Measurements from ENCODE around the gene CEP57L1.

The CEP57L1 gene

DNA sequence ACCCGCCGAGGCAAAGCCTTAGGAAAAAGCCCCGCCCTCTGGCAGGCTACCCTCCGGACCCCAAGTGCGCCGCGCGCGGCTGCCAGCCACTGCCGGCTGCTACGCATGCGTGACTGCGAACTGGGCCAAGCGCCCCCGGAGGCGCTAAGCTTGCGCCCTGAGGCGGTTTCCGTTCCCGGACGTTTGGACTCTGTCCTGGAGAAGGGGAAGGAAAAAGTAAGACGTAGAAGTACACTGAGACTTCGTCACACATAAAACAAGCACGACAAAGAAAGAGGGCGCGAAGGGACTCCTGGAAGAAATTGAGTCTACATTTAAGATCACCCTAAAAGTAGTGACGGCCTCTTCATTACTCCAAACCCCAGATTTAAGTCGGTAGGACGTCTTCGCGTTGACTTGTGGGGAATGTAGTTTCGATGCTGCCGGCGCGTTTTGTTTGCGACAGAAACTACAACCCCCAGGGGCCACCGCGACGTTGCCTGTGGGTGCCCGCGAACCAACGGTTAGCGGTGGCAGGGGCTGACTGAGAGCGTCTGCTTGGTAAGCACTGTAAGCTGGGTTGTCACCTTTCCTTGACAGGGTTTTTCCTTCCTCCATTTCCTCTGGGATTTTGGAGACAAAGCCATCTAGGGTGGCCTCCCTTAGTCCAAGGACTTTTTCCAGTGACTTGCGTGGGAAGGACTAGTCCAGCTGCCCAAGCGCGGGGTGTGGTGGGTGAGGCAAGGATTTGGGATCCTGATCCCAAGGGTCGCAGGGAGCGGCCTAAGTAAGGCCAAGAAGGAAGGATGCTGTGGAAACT is at the start of gene CEP57L1:
Gene CEP57L1, plus strand, starts transcription at position 472 of the 799 bp plus-strand sequence. CDS start 49,715 bp downstream, outside the sequence.
- DNase-seq (ENCODE audit: low read depth), result peak; percentile 93

DNA sequence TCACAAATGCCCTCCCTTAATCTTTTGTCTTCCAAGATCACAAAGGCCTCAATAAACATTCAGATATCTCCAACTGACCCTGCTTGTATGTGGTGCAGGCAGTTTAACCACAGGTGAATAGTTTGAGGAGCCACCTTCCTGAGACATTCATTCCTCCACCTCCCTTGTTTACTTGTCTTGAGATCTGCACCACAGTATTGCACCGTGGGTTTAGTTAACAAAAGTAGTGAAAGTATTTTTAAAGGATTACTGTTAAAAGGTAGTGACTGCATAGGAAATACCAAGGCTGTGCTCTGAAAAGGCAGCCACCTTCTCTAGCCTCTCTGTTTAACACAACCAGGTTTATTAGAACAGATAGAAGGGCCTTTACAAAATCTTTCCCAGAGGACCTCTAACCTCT is 47.1 kb upstream of the CEP57L1 start:
- DNase-seq (ENCODE audit: low read depth), result no peak

DNA sequence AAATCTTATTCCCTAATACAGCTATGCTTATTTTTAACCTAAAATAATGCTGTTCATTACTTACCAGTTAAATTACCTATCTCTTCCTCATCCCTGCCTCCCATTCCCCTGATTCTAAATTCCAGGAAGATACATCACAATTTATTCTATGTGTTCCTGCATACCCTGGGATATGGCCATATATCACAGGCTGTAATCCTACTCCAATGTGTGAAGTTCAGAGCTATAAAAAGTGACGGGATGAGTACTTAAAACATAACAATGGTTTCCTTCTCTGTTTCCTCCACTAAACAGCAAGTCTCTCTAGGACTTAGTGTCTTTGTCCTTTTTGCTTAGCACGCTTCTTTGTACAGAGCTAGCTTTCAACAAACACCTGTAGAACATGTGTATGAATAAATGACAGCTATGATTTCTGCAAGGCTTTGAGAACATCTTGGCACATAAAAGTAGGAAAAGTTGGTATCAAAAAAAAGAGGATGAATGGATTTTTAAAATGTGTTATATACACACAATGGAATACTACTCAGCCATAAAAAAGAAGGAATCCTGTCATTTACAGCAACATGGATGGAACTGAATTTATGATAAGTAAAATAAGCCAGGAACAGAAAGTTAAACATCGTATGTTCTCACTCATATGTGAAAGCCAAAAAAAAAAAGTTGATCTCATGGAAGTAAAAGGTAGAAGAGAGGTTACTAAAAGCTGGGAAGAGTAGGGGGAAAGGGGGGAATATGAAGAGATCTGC is 46.5 kb upstream of the CEP57L1 start:
- DNase-seq (ENCODE audit: low read depth), result no peak

DNA sequence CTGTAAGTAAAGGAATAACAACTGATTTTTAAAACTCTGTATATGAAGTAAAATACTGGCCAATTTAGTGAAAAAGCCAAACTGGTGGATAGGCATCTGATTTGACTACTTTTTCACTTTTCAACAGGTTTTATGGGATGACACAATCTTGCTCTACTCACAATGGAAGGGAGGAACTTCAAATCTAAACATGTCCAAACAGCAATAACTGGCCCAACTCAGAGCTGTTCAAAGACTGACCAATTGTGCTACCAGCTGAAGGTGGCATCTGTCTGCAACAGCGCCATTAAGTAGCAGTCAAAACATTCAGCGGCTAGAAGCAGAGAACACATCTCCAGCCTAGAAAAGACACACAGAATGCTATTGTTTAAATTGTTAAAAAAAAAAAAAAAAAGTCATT is 45.3 kb upstream of the CEP57L1 start:
- no peak for DNase-seq (ENCODE audit: low read depth)

DNA sequence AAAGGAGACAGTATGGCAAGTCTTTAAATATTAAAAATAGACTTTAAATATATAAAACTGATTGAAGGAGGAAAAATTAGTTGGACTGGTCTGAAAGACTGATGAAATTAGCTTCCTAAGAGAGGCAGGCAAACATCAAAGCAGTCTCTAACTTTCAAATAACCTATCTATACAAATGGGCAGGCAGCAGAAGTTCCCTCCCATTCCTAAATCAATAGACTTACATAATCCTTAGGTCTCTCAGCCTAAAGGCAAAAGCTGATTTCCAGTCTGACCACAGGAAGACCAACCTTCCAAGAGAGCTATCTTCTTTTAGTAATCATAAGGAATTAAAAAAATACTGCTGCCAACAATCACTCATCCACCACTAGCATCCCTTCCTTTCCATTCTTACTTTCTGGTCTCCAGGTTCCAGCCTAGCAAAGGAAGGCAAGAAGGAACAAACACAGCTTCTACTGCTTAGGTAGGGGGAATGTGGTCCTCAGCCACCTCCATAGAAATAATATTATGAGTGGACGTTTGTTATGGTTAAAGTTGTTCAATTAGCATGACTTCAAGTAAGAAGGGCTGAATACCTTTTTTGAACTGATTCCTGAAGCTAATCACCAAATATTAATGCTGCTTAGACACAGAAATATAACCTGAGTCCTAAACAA is 44.7 kb upstream of the CEP57L1 start:
- DNase-seq (ENCODE audit: low read depth), result no peak

DNA sequence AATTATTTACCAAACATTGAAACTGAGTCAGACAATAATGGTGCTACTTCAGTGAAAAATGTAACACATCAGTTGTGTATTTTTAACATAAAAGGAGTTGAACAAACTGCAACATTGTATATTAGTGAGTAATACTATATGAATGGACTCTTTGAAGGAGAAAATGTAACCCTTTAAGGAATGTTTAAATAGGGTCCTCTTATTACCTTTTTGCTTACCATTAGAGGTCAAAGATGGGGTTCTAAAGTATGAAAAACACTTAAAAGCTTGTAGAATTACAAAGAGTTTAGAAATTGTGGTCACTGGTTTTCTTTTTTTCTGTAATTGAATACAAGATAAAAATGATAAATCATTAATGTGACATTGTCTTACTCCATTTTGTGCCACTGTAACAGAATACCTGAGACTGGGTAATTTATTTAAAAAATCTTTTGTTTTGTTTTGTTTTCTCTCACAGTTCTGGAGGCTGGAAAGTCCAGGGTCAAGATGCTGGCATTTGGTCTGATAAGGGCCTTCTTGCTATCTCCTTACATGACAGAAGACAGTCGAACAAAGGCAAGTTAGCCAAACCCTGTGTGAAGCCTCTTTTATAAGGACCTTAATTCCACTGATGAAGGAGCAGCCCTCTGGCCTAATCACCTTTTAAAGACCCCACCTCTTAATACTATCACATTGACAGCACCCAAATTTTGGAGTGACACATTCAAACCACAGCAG is 43.8 kb upstream of the CEP57L1 start:
- DNase-seq (ENCODE audit: low read depth), result no peak

DNA sequence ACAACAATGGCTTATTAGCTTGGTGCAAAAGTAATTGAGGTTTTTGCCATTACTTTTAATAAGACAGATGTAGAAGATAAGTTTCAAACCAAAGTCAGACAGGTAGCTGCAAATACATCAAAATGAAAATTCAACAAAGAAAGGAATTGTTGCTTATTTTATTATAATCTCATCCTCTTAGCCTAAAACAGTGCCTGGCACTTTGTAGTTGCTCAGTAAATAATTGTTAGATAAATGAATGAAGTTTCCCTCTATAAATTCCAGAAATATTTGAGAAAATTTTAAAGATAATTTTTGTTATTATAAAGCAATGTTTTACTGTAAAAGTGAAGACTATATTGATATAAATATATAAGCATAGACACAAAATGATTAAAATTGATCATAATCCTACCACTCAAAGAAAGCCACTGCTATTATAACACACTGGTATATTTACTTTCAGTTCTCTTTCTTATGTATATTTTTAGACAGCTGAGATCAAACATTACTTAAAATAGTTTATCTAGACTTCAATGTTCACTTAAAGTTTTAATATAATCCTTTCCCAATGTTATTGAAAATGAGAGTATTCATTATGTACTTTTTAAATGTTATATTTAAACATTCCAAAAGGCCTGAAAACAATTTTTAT is 43.2 kb upstream of the CEP57L1 start:
- DNase-seq (ENCODE audit: low read depth), result no peak

DNA sequence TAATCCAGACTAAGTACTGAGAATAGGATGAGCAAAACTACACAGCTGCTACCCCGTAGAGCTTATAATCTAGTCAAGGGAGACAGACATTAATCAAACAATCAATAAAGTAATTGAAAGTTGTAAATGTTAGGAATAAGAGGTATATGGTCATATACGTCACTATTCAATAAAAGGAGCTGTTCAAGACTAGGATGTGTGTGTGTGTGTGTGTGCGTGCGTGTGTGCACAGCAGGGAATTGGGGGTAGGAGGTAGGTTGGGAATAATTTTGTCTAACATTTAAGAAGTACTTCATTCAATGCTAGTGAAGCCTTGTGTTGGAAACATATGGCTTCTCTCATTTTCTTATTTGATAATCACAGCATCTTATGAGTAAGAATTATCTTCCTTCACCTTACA is 42.5 kb upstream of the CEP57L1 start:
- no peak for DNase-seq (ENCODE audit: low read depth)

DNA sequence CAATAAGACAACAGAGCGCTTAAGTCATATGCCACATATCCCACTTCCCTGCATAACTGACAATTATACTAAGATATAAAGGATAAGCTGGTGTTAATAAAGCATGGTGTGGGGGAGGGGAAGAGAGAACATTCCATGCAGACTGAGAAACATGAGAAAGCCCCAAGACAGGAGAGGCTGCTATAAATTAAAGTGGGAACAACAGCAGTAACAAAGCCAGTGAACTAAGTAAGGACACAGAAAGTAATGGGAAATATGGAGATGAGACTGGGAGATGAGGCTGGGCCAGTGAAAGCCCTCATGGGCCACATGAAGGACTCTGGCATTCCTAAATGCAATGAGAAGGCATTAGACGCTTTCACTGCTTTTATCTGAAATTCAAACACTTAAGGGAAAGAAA is 42.0 kb upstream of the CEP57L1 start:
- DNase-seq (ENCODE audit: low read depth), result no peak

DNA sequence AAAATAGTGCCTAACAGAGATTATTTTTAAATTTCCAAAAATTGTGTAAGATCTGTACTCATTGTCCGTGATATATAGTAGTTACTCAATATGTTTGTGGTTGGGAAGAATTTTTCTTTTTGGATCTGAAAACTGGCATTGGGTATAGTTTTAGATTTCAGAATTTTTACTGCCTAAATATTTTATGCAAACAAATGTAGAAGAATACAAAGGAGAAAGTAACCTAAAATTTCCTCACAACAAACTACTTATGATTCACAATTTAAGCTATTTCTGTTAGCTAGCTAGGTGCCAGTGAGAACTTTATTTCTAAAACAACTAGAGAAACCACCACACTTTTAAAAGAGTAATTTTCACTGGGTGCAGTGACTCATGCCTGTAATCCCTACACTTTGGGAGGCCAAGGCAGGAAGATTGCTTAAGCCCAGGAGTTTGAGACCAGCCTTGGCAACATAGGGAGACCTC is 39.5 kb upstream of the CEP57L1 start:
- no peak for DNase-seq (ENCODE audit: low read depth)

DNA sequence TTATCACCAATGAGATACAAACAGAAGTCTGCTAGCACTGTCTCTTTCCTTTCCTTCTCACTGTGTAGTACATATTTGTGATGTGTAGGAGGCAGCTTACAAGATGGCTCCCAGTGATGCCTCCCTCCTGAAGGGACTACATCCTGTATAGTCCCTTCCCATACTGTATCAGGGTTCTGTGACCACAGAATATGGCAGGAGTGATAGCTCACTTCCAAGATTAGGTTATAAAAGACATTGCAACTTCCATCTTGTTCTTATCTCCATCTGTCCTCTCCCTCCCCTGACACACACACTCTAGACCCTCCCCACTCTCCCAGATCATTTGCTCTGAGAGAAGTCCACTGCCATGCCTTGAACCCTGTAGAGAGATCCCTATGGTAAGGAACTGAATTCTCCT is 38.6 kb upstream of the CEP57L1 start:
- no peak for DNase-seq (ENCODE audit: low read depth)

DNA sequence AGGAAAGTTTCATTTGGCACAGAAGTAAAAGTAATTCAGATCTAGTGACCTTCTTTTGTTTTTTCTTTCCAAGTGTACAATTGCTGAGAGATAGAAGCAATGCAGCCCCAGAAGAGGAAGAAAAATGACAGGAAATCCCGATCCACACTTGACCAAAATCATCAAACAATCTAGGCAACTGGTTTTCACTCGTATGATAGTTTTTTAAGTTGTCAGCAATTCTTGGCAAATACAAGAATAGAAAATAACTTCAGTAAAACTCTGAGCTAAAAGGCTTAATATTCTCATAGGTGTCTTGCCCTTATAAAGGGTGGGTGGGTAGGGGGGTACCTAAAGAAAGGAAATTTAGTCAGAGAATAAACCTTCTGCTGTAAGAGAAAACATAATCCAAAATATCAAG is 36.7 kb upstream of the CEP57L1 start:
- DNase-seq (ENCODE audit: low read depth), result no peak

DNA sequence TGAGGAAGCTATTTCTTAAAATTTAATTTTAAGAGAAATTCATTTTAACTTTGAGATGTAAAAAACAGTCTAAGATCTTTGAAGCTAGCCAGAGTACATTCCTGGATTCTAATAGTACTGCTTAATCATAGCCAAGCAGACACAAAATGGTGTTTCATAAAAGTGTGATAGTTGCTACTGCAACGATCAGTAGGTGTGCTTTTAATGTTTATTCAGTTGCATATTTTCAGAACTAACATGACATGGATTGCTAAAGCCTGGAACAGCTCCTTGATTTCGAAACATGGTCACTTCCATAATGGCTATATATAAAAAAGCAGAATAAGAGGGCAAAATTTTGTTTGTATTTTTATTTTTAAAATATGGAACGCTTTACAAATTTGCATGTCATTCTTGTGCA is 36.2 kb upstream of the CEP57L1 start:
- no peak for DNase-seq (ENCODE audit: low read depth)

DNA sequence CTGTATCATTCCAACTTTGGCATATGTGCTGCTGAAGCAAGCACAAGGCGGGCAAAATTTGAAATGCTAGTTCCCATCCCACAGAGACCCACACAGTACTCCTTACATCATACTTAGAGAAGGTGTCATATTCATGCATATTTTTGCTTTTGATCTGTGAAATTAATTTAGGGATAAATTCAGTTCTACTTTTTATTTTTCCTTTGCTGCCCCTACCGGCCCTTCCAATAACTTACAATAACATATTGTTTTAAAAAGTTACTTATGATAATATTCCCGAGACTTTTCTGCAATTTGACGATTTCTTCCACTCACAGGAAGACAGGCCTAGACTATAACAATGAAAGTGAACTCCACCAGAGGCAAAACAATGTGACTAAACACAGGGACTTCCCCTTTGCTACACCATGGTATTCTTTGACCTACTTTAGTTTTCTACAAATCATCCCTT is 35.7 kb upstream of the CEP57L1 start:
- no peak for DNase-seq (ENCODE audit: low read depth)

DNA sequence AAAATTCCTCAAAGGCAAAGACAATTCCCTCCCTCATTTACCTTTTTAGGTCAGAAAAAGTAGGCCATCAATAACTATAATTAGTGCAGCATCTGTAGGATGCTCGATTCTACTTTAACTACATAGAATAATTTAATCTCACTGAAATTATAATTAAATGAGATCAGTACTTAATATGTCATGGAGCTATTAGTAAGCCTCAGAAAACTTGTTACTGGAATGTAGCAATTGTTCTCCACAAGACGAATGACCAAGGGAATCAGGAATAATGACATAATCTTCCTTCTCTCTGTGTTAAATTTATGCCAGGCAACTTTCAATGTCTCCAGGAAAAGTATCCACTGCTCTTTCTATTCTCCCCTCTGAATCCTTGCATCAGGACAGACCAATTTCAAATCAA is 34.7 kb upstream of the CEP57L1 start:
- DNase-seq (ENCODE audit: low read depth), result no peak

DNA sequence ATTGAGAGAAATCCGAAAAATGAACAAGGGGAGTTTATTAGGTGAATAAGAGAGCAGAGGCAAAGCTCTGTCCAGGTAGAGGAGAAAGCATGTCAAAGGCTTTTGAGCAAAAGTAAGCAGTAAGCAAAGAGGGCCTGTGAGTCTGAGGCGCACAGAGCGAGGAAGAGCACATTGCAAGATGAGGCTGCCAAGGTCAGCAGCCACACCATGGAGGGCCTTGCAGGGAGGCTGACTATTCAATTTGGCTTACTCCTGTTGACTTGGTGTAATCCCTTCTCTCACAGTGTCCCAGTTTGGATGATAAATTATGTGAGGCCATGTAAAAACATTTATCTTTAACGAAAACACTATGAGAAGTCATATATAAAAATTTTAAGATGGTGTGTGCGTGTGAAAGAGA is 33.1 kb upstream of the CEP57L1 start:
- no peak for DNase-seq (ENCODE audit: low read depth)

DNA sequence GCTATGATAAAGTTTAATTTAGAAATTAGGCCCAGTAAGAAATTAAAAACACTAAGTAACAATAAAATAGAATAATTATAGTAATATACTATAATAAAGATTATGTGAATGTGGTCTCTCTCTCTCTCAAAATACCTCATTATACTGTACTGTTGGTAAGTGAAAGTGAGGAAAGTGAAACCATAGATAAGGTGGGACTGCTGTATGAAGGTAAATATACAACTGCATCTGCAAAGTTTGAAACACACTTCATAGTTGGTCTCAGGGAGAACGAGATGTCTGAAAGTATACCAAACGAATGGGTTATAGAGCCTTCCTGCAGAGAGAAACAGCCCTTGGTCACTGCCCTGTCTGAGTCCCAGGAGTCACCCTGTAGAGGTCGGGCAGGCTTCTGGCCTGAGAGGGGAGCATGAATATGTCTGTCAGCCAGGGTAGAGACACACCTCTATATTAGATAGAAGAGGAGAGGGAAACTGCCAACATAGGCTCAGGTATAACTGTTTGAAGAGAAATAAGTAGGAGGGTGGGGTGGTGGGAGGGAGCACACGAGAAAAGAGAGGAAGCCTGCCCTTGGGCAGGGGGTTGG is 32.4 kb upstream of the CEP57L1 start:
- no peak for DNase-seq (ENCODE audit: low read depth)

DNA sequence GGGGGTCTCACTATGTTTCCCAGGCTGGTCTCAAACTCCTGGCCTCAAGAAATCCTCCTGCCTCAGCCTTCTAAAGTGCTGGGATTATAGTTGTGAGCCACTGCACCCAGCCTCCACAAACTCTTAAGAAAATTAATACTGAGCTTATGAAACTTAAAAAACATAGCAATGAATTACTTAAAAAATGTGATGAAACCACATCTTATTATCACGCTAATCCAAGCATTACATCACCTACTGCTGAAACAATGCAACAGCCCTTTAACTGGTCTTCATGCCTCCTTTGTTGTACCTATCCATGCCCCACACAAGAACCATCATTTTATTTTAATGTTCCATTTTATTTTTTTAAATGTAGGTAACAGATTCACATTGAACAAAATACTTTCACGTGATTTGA is 25.6 kb upstream of the CEP57L1 start:
- DNase-seq (ENCODE audit: low read depth), result no peak

DNA sequence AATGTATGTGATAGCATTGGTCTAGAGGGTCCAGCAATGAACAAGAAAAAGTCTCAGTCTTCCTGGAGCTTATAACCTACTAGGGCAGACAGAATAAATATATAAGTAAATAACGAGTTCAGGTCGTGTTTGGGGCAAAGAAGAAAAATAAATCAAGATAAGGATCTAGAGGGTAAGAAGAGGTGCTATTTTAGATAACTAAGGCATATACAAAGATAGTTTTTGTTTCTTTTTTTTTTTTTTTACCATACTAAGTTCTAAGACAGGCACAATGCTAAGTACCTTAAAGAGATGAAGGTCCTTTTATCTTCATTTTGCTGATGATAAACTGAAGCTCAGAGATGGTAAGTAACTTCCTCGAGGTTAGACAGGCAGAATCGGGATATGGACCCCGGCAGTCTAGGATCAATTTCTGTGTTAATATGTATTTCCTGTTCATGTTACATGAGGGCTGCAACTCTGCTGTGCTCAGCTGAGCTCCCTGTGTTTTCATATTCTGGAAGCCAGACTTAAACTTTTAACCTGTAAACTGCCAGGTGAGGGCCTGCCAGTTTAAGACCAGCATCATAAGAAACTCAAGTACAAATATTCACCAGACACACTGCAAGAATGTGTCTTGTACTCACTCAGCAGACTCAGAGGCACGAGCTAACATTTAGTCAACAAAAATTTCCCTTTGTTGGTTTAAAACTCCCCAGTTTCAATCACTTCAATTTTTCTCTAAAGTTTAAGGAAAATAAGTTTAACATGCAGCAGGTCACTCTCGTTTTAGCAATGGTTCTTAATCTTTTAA is 24.0 kb upstream of the CEP57L1 start:
- no peak for DNase-seq (ENCODE audit: low read depth)

DNA sequence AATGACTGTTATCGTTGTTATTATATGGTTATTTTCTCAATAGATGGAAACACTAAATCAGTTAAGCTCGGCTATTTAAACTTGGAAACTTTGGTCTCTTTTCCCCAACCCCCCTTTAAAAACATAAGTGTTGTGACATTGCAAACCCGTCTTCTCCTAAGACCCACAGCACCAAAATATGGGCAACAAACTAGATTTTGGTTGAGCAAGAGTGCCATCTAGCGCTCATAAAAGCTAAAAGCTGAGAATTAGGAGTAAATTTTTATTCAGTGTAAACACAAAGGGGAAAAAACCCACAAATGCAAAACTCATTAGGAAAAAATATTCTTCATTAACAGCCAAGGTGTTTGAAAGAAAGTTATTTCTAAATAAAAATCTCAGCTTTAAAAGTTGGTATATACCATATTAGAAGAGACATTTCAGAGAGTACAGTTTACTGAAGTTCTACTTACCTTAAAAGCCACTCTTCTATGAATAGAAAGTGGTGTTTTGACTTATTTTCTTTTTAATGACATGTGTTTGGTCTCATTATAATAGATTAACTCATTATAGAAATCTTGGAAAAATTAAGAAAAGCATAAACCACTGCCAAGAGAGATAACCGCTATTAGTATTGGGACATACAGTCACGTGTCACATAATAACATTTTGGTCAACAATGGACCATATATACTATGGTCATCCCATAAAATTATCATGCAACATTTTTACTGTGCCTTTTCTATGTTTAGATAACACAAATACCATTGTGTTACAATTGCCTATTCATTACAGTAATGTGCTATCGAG is 21.8 kb upstream of the CEP57L1 start:
- no peak for DNase-seq (ENCODE audit: low read depth)
